ENCODE data around the gene CASP4. TPM values are rescaled to one million over a fixed set of nuclear protein-coding genes. Genes with fewer than 3 reads are reported as not detected.
"Not testable (repeated sequence)": the region's sequence is repeated elsewhere in the genome, so short reads cannot be mapped to it uniquely, and the experiment has no call there.

CASP4 gene
- total RNA-seq, result 10 to 100 TPM; 40.1 to 73.7 TPM

GRCh38 chr11:104968355-104968855 is at the start of gene CASP4:
Gene CASP4, minus strand, starts transcription at chr11:104968574. Its CDS starts 49 bp downstream, at chr11:104968525.
- Mint-ChIP-seq H3K9me3 (peaks cover 14 to 30% of the 10 kb centered on the region in 2 donors), H3K36me3 (peaks cover 46 to 50% of the 10 kb centered on the region in 2 donors), H3K27ac (peak within 1 kb of the TSS; percentile 89 to 97)
- DNase-seq (ENCODE audit: low spot score in 2 of 2), result no peak
- peak; percentile 64 to 84 for ATAC-seq

- Mint-ChIP-seq H3K9me3 (no peaks in the 10 kb centered on the region), H3K36me3 (no peaks in the 10 kb centered on the region), H3K27ac (no peak overlapping the region)
- no peak for ATAC-seq
- no peak for DNase-seq (ENCODE audit: low spot score in 2 of 2)
These were observed 39.1 kb upstream of the CASP4 start for GRCh38 chr11:105007463-105007862.

- H3K9me3 Mint-ChIP-seq, result no peaks in the 10 kb centered on the region
- H3K36me3 Mint-ChIP-seq, result no peaks in the 10 kb centered on the region
- H3K27ac Mint-ChIP-seq, result no peak overlapping the region
- ATAC-seq (no peak), DNase-seq (ENCODE audit: low spot score in 2 of 2) (no peak)
These were observed 37.1 kb upstream of the CASP4 start for GRCh38 chr11:105005451-105005845.

GRCh38 chr11:105004021-105004420 is 35.6 kb upstream of the CASP4 start:
- Mint-ChIP-seq H3K9me3 (no peaks in the 10 kb centered on the region), H3K27ac (no peak overlapping the region), H3K36me3 (no peaks in the 10 kb centered on the region)
- DNase-seq (ENCODE audit: low spot score in 2 of 2), result no peak
- no peak for ATAC-seq

- no peak overlapping the region for H3K27ac Mint-ChIP-seq
- no peaks in the 10 kb centered on the region for H3K9me3 Mint-ChIP-seq
These were observed 34.8 kb upstream of the CASP4 start for GRCh38 chr11:105003151-105003550.

GRCh38 chr11:105000797-105001196 is 32.4 kb upstream of the CASP4 start:
- Mint-ChIP-seq H3K9me3 (no peaks in the 10 kb centered on the region), H3K27ac (no peak overlapping the region), H3K36me3 (no peaks in the 10 kb centered on the region)
- DNase-seq (ENCODE audit: low spot score in 2 of 2) (peak; percentile 58 to 73), ATAC-seq (peak; percentile 65 to 93)

More at GRCh38 chr11:105003151-105003550, 34.8 kb upstream of the CASP4 start:
- ATAC-seq, result no peak
- no peaks in the 10 kb centered on the region for H3K36me3 Mint-ChIP-seq
- DNase-seq (ENCODE audit: low spot score in 2 of 2), result no peak

GRCh38 chr11:105000167-105000566 is 31.8 kb upstream of the CASP4 start:
- H3K27ac Mint-ChIP-seq, result no peak overlapping the region
- peak in 1 of 2 donors; percentile 5 for DNase-seq (ENCODE audit: low spot score in 2 of 2)
- peak in 1 of 2 donors; percentile 16 for ATAC-seq

GRCh38 chr11:104999721-105000120 is 31.3 kb upstream of the CASP4 start:
- Mint-ChIP-seq H3K36me3 (no peaks in the 10 kb centered on the region), H3K27ac (no peak overlapping the region), H3K9me3 (peaks cover under 1 to 1% of the 10 kb centered on the region in 2 donors)
- ATAC-seq (no peak), DNase-seq (ENCODE audit: low spot score in 2 of 2) (no peak)

More at GRCh38 chr11:105000167-105000566, 31.8 kb upstream of the CASP4 start:
- Mint-ChIP-seq H3K36me3 (no peaks in the 10 kb centered on the region), H3K9me3 (no peaks in the 10 kb centered on the region)

- no peak overlapping the region for H3K27ac Mint-ChIP-seq
- ATAC-seq (no peak), DNase-seq (ENCODE audit: low spot score in 2 of 2) (no peak)
- H3K36me3 Mint-ChIP-seq, result no peaks in the 10 kb centered on the region
- H3K9me3 Mint-ChIP-seq, result peaks cover 4 to 7% of the 10 kb centered on the region in 2 donors
These were observed 28.9 kb upstream of the CASP4 start for GRCh38 chr11:104997288-104997687.

- H3K27ac Mint-ChIP-seq, result no peak overlapping the region
- no peaks in the 10 kb centered on the region for H3K36me3 Mint-ChIP-seq
- H3K9me3 Mint-ChIP-seq, result peaks cover 4 to 7% of the 10 kb centered on the region in 2 donors
- DNase-seq (ENCODE audit: low spot score in 2 of 2) (no peak), ATAC-seq (no peak)
These were observed 26.6 kb upstream of the CASP4 start for GRCh38 chr11:104995001-104995408.

- no peak for DNase-seq (ENCODE audit: low spot score in 2 of 2)
- Mint-ChIP-seq H3K27ac (no peak overlapping the region), H3K36me3 (peaks cover 0 to 4% of the 10 kb centered on the region in 2 donors), H3K9me3 (peaks cover 7 to 12% of the 10 kb centered on the region in 2 donors)
- ATAC-seq, result no peak
These were observed 24.4 kb upstream of the CASP4 start for GRCh38 chr11:104992781-104993180.

GRCh38 chr11:104991994-104992393 is 23.6 kb upstream of the CASP4 start:
- no peak for DNase-seq (ENCODE audit: low spot score in 2 of 2)
- peaks cover 0 to 12% of the 10 kb centered on the region in 2 donors for H3K36me3 Mint-ChIP-seq
- H3K9me3 Mint-ChIP-seq, result peaks cover 10 to 12% of the 10 kb centered on the region in 2 donors
- ATAC-seq, result no peak
- no peak overlapping the region for H3K27ac Mint-ChIP-seq

- no peak overlapping the region for H3K27ac Mint-ChIP-seq
- H3K36me3 Mint-ChIP-seq, result peaks cover 0 to 20% of the 10 kb centered on the region in 2 donors
- no peak for DNase-seq (ENCODE audit: low spot score in 2 of 2)
- no peak for ATAC-seq
- H3K9me3 Mint-ChIP-seq, result peaks cover 5 to 6% of the 10 kb centered on the region in 2 donors
These were observed 16.4 kb upstream of the CASP4 start for GRCh38 chr11:104984808-104985207.

GRCh38 chr11:104979839-104980238 is 11.5 kb upstream of the CASP4 start:
- no peak for DNase-seq (ENCODE audit: low spot score in 2 of 2)
- H3K27ac Mint-ChIP-seq, result no peak overlapping the region
- ATAC-seq, result peak in 1 of 2 donors; percentile 9
- H3K36me3 Mint-ChIP-seq, result peaks cover 0 to 7% of the 10 kb centered on the region in 2 donors
- H3K9me3 Mint-ChIP-seq, result no peaks in the 10 kb centered on the region

- DNase-seq (ENCODE audit: low spot score in 2 of 2) (no peak), ATAC-seq (peak; percentile 46 to 61)
- Mint-ChIP-seq H3K36me3 (peaks cover 25 to 36% of the 10 kb centered on the region in 2 donors), H3K27ac (no peak overlapping the region), H3K9me3 (peaks cover 11 to 18% of the 10 kb centered on the region in 2 donors)
These were observed 5.2 kb upstream of the CASP4 start for GRCh38 chr11:104973616-104974015.

GRCh38 chr11:104972924-104973323 is 4.5 kb upstream of the CASP4 start:
- not testable (repeated sequence) for ATAC-seq; H3K27ac Mint-ChIP-seq; DNase-seq (ENCODE audit: low spot score in 2 of 2)
- Mint-ChIP-seq H3K36me3 (peaks cover 31 to 43% of the 10 kb centered on the region in 2 donors), H3K9me3 (peaks cover 11 to 18% of the 10 kb centered on the region in 2 donors)

- no peak overlapping the region for H3K27ac Mint-ChIP-seq
- H3K9me3 Mint-ChIP-seq, result peaks cover 11 to 21% of the 10 kb centered on the region in 2 donors
- ATAC-seq, result no peak
- no peak for DNase-seq (ENCODE audit: low spot score in 2 of 2)
- peaks cover 35 to 58% of the 10 kb centered on the region in 2 donors for H3K36me3 Mint-ChIP-seq
These were observed 2.4 kb upstream of the CASP4 start for GRCh38 chr11:104970756-104971155.

Data from activated naive CD4-positive, alpha-beta T cell treated with anti-CD3 and anti-CD28 coated beads, Interleukin-2, amount 50 U/mL, for 72 hours (primary cell).